Measurements from ENCODE around the gene MB.
A peak's percentile ranks its signal among the peaks of the same experiment; 100 is the strongest.
"Not testable (repeated sequence)": the region's sequence is repeated elsewhere in the genome, so short reads cannot be mapped to it uniquely, and the experiment has no call there.

The MB gene

GRCh38 chr22:35617137-35617755 is at the start of gene MB:
TSS of gene MB (minus strand) at chr22:35617329. CDS start at chr22:35617257, 72 bp downstream.
- FAIRE-seq (no peak), DNase-seq (ENCODE audit: insufficient read length, low spot score) (no peak)

DNA sequence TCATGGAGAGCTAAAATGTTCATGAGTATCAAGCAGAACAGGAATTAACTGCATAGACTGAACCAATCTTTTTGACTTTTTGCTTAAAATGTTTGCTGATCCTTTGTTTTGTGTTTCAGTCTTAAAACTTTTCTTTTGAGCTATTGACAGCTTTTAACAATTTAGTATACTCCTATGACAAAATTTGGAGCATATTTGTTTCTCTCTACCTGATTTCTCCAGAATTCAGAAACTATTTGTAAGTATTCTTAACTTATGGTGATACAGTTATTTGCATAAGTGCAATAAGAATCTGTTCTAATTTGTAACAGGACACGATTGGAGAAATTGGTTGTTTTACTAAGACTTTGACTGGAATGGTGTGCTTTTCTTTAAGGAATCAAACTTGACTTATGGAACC is 49.6 kb upstream of the MB start:
- DNase-seq (ENCODE audit: insufficient read length, low spot score); FAIRE-seq: not testable (repeated sequence)

- FAIRE-seq: no peak
- DNase-seq (ENCODE audit: insufficient read length, low spot score): no peak
Observed at GRCh38 chr22:35664955-35665587, 47.9 kb upstream of the MB start.

GRCh38 chr22:35663371-35663770 is 46.2 kb upstream of the MB start:
- DNase-seq (ENCODE audit: insufficient read length, low spot score): no peak
- peak; percentile 21 for FAIRE-seq

GRCh38 chr22:35662914-35663313 is 45.8 kb upstream of the MB start:
- no peak for FAIRE-seq
- DNase-seq (ENCODE audit: insufficient read length, low spot score): no peak

DNA sequence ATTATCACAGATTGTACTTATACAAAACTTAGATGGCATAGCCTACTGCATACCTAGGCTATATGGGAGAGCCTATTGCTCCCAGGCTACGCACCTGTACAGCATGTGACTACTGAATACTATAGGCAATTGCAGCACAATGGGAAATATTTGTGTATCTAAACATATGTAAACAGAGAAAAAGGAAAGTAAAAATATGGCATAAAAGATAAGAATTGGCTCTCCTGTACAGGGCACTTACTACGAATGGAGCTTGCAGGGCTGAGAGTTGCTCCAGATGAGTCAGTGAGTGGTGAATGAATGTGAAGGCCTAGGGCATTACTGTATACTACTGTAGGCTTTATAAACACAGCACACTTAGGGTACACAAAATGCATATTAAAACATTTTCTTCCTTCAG is 44.3 kb upstream of the MB start:
- DNase-seq (ENCODE audit: insufficient read length, low spot score) (no peak), FAIRE-seq (no peak)

- FAIRE-seq (no peak), DNase-seq (ENCODE audit: insufficient read length, low spot score) (no peak)
Observed at GRCh38 chr22:35660291-35661127, 43.4 kb upstream of the MB start.

DNA sequence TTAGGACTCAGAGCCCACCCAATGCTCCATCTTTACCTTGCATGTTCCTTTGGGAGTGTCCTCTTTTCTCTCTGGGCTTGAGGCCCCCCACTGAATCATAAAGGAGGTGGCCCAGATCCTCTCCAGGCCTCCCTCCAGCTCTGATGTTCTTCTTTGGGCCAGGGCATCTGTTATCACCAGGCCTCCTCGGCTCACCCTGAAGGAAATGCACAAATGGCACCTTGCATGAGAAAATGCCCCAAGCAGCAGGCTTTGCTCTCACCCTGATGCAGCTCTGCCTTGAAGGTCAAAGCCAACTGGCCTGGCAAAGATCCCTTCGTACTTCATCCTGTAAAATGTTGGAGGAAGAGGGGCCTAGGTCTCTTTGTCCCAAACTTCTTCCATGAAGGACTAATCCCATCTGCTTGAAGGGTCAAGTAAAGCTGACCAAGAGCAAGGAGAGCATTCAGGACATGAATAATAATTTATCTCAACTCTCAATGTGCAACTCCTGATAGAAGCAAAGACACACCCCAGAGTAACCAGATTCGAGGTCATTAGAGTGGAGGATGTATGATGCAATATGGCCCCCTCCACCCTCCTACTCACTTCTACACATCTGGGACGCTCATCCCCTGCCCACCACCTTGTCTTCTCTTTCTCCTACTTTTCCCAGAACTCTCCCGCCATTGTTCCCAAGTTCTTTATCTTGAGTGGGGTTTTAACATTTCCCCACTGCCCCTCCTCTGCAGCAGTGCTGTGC is 40.6 kb upstream of the MB start:
- FAIRE-seq (no peak), DNase-seq (ENCODE audit: insufficient read length, low spot score) (no peak)

DNA sequence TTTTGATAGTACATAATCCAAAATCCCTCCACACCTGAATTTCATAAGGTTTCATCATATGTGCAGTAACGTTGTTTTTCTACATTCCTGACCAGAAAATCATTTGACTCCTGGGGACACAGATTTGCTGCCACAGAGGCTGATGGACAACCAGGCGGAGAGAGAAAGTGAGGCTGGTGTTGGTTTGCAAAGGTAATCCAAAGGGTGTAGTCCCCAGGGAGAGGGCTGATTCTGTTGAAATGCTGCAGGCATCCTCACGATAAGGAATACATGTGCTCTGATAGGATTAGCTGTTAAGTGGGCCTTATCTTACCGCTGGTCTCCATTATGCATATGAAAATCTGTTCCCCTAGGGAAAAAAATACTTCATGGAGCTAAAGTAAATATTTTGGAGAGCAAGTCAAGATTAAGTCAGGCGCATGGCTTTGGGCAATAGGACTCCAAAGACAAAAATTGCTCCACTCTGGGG is 39.2 kb upstream of the MB start:
- DNase-seq (ENCODE audit: insufficient read length, low spot score): no peak
- FAIRE-seq: no peak

DNA sequence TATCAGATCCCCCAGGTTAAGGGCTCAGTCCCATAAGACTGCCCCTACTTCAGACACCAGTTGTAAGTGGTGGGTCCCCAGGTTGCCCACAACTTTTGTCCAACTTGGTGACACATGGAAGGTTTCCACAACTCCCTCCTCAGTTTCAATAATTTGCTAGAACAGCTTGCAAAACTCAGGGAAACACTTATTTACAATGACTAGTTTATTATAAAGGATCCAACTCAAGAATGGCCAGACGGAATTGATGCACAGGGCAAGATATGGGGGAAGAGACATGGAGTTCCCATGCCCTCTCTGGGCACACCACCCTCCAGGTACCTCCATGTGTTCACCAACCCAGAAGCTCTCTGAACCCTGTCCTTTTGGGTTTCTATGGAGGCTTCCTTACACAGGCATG is 36.7 kb upstream of the MB start:
- FAIRE-seq (no peak), DNase-seq (ENCODE audit: insufficient read length, low spot score) (no peak)

GRCh38 chr22:35651085-35651484 is 34.0 kb upstream of the MB start:
- FAIRE-seq (no peak), DNase-seq (ENCODE audit: insufficient read length, low spot score) (no peak)

GRCh38 chr22:35649636-35650250 is 32.6 kb upstream of the MB start:
- FAIRE-seq (no peak), DNase-seq (ENCODE audit: insufficient read length, low spot score) (no peak)

DNA sequence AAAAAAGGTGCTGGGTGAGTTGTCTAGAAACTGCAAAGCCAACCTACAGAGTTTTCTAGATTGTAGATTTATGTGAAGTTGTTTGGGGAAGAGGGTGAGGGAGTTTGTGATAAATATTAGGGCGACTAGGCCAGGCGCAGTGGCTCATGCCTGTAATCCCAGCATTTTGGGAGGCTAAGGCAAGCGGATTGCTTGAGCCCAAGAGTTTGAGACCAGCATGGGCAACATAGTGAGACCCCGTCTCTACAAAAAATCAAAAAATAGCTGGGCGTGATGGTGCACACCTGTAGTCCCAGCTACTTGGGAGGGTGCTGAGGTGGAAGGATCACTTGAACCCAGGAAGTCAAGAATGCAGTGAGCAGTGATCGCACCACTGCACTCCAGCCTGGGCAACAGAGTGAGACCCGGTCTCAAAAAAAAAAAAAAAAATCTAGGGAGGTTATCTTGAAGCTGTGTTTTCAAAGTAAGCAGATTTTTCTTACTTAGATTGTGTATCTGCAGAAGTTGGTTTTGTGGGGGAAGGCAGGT is 32.0 kb upstream of the MB start:
- FAIRE-seq (no peak), DNase-seq (ENCODE audit: insufficient read length, low spot score) (no peak)

DNA sequence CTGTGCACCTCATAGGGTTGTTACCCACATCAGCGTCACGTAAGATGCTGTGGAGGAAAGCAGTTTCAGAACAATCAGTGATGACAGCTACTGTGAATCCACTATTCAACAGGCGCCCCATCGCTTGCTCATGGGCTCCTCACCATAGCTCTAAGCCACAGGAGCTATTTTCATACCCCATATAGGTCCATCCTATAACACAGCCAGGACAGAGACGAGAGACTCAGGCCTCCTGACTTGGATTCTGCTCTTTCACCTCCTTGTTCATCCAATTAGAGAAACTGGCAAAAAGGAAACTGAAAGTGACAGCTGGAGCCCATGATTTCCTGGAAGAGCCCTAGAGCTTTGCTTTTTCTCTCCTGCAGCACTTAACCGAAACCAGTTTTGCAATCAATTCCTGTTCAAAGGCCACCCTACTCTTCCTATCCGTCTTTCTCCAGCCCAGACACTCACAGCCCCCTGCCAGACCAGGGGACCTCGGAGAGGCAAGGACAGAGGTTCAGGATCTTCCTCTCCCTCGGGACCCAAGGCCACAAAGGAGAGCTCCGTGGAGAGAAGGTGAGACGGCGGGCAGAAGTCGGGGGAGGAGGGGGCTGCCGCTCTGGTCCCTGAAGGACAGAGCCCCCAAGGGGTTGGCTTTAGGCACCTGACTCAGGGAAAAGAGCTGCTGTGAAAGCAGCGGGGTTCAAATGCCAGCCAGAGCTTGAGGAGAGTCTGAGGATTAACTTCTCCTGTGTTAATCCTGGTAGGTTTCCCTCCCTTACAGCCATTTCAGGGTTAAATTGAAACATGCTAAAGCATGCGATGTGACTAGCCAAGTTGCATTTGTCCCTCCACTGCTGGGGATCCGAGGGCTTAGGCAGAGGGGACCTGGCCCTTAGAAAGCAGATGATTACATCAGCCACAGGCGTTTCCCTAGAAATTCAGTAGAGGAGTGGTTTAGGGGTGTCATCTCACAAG is 31.2 kb upstream of the MB start, which contains the start of gene APOL6:
APOL6 (plus strand) TSS at position 381 of the 960 bp plus-strand sequence. CDS start 7,980 bp downstream, outside the sequence.
- DNase-seq (ENCODE audit: insufficient read length, low spot score) (peak; percentile 48), FAIRE-seq (peak; percentile 97)

DNA sequence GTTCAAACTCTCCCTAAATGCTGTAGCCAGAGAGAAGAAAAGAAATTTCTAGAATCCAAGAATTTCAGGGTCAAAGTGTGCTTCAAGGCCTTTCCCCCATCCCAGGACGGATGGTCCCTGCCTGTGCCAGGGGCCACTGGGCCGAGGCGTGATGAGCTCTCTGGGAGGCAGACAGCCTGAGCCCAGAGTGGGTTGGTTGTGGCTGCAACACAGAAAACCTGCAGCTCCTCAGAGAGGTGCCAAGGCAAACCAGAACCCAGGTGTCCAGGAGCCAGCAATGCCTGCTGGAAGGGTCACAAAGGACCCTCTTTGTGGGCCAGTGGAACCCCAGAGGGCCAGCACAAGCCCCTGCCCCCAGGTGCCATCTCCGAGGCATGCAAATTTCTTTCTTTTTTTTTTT is 28.5 kb upstream of the MB start:
- no peak for DNase-seq (ENCODE audit: insufficient read length, low spot score)

GRCh38 chr22:35643991-35644390 is 26.9 kb upstream of the MB start:
- DNase-seq (ENCODE audit: insufficient read length, low spot score) (no peak), FAIRE-seq (no peak)

More for the DNA sequence above, 28.5 kb upstream of the MB start:
- no peak for FAIRE-seq

DNA sequence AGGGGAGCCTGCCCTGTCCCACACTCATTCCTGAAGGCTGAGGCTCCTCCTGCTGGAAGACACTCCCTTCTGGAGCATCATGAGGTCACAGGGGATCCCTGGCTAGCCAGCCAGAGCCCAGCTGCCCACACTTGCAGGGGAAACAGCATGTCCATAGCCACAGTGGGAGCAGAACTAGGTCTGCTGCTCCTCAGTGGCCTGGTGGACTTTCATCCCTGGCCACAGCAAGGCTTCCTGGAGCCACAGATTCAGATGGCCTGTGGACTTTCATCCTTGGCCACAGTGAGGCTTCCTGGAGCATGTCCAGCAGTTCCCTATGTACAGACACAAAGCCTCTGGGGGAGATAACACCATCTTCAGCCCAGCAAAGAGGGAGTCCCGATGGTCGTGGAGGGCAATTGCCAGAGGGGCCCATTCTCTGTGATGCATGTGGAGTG is 25.2 kb upstream of the MB start:
- DNase-seq (ENCODE audit: insufficient read length, low spot score) (no peak), FAIRE-seq (no peak)

- FAIRE-seq: no peak
- DNase-seq (ENCODE audit: insufficient read length, low spot score): no peak
Observed at GRCh38 chr22:35641494-35642120, 24.5 kb upstream of the MB start.
